T-helper 17 cell (primary cell): ENCODE measurements around the gene KLHL30. TPM values are rescaled to one million over a fixed set of nuclear protein-coding genes. Genes with fewer than 3 reads are reported as not detected.

Experiments
- ATAC-seq: fragments of 150-1000 bp; cut with Tn5 transposase; 2 replicates; pipeline ENCODE4 v1.10.0; 2021; ENCODE audit warnings: mild to moderate bottlenecking, moderate library complexity
- DNase-seq, 3 donors: peaks; one replicate each; pipeline versions ENCODE4 v3.0.0 to v3.0.0-alpha.2; 2020 to 2021
- H3K9me3 ChIP-seq: one replicate; pipeline ENCODE4 v1.7.0; 2013; ENCODE audit warnings: low read length, mild to moderate bottlenecking; ENCODE audit not compliant: control insufficient read depth, poor library complexity, severe bottlenecking
- H3K27ac Mint-ChIP-seq: one replicate; pipeline ENCODE4 v1.8.0; 2022; ENCODE audit warnings: mild to moderate bottlenecking, moderate library complexity, mixed read lengths
- H3K27me3 Mint-ChIP-seq: one replicate; pipeline ENCODE4 v1.8.0; 2022; ENCODE audit warnings: mixed read lengths
- H3K36me3 Mint-ChIP-seq: one replicate; pipeline ENCODE4 v1.8.0; 2022; ENCODE audit warnings: low read depth, mixed read lengths
- H3K4me1 Mint-ChIP-seq: one replicate; pipeline ENCODE4 v1.8.0; 2022; ENCODE audit warnings: mild to moderate bottlenecking, mixed read lengths
- H3K4me3 Mint-ChIP-seq: one replicate; pipeline ENCODE4 v1.8.0; 2022; ENCODE audit warnings: mild to moderate bottlenecking, moderate library complexity, mixed read lengths
- total RNA-seq, 4 donors: library from RNA in 2 of 4; stranded (reverse) in 2 of 4; gene quantifications; one replicate each; pipeline ENCODE4 v1.2.3 and lab custom pipeline; 2022 to 2026

KLHL30 gene
- total RNA-seq, 2 donors from 2014 or later: not detected

DNA sequence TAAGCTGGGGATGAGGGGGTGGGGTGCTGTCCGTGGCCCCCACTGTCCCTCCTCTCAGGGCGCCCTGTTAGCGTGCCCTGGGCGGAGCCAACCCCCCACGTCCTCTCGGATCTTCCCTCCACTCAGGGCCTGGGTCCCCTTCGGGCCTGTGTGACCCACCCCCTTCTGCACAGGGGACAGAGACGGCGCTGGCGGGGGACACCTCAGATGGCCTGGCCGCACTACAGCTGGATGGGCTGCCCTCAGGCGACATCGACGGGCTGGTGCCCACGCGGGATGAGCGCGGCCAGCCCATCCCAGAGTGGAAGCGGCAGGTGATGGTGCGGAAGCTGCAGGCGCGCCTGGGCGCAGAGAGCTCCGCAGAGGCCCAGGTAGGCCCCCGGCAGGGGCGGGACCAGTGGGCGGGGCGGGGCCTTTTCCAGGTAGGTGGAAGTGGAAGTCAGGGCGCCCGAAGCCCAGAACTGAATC is 9.9 kb upstream of the KLHL30 start:
- Mint-ChIP-seq H3K27me3 (no peaks in the 10 kb centered on the region), H3K4me1 (peaks cover 5% of the 10 kb centered on the region), H3K27ac (no peak overlapping the region), H3K4me3 (no peak overlapping the region), H3K36me3 (no peaks in the 10 kb centered on the region)
- DNase-seq: no peak
- ATAC-seq: no peak
- H3K9me3 ChIP-seq: no peaks in the 10 kb centered on the region

DNA sequence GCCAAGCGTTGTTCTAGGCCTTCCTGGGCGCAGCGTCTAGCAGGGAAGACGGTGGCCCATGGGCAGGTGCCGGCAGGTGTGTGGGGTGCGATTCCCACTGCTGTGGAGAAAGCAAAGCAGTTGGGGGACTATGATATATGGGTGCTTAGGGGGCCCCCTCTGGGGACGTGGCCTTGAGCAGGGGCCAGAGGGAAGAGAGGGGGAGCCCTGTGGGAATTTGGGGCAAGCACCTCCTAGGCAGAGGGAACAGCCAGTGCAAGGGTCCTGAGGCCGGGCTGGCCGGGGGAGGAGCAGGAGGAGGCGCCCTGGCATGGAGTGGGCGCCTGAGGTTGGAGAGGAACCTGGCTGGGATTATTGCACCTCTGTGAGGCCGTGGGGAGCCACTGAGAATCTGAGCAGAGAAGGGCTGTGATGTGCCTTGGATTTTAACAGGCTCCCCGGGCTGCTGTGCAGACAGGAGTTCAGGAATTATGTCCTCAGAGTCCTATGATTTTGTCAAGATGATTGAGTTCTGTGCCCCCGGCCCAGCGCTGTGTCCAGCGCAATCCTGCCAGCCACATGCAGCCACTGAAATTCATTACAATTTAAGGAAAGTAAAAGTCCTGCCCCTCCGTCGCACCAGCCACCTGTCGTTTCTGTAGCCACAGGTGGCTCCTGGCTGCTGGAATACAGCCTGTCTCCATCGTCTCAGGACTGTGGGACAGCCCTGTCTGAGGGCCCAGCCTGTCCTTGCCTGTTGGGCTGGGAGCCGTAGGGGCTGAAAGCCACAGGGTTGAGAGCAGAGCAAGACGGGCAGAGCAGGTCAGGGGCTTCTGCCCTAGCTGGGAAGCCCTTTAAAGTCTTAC is 9.1 kb upstream of the KLHL30 start:
- DNase-seq: no peak
- no peaks in the 10 kb centered on the region for H3K9me3 ChIP-seq
- Mint-ChIP-seq H3K4me1 (peaks cover 5% of the 10 kb centered on the region), H3K36me3 (no peaks in the 10 kb centered on the region), H3K4me3 (no peak overlapping the region), H3K27ac (no peak overlapping the region), H3K27me3 (no peaks in the 10 kb centered on the region)
- ATAC-seq: no peak

DNA sequence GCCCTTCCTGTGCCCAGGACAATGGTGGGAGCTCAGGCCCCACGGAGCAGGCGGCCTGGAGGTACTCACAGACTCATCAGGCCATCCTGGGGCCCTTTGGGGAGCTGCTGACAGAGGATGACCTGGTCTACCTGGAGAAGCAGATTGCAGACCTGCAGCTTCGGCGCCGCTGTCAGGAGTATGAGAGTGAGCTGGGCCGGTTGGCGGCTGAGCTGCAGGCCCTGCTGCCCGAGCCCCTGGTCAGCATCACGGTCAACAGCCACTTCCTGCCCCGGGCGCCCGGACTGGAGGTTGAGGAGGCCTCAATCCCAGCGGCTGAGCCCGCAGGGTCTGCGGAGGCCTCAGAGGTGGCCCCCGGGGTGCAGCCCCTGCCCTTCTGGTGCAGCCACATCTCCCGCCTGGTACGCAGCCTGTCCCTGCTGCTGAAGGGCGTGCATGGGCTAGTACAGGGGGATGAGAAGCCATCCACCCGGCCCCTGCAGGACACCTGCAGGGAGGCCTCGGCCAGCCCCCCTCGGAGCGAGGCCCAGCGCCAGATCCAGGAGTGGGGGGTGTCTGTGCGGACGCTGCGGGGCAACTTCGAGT is 8.3 kb upstream of the KLHL30 start:
- Mint-ChIP-seq H3K4me1 (peaks cover 5% of the 10 kb centered on the region), H3K36me3 (no peaks in the 10 kb centered on the region), H3K4me3 (no peak overlapping the region), H3K27ac (no peak overlapping the region), H3K27me3 (no peaks in the 10 kb centered on the region)
- ATAC-seq (no peak), DNase-seq (peak in 1 of 3 donors; percentile 3)
- H3K9me3 ChIP-seq: no peaks in the 10 kb centered on the region

DNA sequence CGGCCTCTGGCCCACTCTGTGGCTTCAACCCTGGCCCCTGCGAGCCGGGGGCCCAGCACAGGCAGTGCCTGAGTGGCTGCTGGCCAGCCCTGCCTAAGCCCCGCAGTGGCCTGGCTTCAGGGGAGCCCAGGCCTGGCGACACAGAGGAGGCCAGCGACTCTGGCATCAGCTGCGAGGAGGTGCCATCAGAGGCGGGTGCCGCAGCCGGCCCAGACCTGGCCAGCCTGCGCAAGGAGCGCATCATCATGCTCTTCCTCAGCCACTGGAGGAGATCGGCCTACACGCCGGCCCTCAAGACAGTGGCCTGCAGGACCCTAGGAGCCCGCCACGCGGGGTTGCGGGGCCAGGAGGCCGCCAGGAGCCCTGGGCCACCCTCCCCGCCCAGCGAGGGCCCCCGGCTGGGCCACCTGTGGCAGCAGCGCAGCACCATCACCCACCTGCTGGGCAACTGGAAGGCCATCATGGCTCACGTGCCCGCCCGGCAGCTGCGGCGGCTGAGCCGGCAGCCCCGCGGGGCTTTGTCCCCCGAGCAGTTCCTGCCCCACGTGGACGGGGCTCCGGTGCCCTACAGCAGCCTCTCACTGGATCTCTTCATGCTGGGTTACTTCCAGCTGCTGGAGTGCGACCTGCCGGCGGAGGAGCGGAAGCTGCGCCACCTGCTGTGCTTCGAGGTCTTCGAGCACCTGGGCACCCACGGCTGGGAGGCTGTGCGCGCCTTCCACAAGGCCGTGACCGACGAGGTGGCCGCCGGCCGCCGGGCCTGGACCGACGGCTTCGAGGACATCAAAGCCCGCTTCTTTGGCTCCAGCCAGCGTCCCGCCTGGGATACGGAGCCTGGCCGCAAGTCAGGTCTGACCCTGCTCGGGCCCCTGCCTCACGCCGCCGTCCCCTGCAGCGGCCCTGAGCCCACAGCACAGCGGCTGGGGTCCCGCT is 7.5 kb upstream of the KLHL30 start:
- no peaks in the 10 kb centered on the region for H3K9me3 ChIP-seq
- H3K4me1 Mint-ChIP-seq: peaks cover 5% of the 10 kb centered on the region
- ATAC-seq (no peak), DNase-seq (no peak)
- H3K36me3 Mint-ChIP-seq: no peaks in the 10 kb centered on the region
- no peaks in the 10 kb centered on the region for H3K27me3 Mint-ChIP-seq
- H3K4me3 Mint-ChIP-seq: no peak overlapping the region
- no peak overlapping the region for H3K27ac Mint-ChIP-seq

DNA sequence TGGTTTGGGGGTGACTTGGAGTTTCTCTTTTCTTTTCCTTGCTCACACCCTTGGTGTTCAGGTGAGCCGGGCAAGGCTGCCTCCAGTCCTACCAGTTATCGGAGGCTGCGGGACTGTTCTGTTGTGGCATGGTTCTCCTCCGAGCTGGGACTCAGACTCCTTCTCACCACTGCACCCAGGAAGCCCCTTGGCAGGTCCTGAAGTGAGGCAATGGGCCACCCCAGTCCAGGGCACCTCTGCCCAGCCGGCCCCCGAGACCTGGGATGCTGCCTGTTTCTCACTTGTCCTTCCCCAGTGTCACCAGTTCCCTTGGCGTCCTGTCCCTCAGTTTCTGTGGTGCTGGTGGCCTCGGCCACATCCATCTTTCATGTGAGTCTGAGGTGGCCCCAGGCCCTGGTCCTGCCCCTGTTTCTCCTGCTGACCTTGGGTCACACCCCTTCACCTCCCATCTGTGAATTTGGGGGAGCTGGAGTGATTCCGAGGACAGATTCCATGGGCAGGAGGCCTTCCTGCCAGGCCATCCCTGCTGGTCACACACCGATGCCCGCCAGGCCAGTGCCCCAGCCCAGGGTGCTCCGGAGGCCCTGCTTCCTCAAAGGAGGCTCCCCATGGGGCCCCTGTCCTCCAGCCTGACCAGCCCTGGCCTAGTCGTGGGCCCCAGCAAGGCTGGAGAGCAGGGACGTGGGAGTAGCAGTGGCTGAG is 6.6 kb upstream of the KLHL30 start:
- H3K9me3 ChIP-seq: no peaks in the 10 kb centered on the region
- ATAC-seq: no peak

DNA sequence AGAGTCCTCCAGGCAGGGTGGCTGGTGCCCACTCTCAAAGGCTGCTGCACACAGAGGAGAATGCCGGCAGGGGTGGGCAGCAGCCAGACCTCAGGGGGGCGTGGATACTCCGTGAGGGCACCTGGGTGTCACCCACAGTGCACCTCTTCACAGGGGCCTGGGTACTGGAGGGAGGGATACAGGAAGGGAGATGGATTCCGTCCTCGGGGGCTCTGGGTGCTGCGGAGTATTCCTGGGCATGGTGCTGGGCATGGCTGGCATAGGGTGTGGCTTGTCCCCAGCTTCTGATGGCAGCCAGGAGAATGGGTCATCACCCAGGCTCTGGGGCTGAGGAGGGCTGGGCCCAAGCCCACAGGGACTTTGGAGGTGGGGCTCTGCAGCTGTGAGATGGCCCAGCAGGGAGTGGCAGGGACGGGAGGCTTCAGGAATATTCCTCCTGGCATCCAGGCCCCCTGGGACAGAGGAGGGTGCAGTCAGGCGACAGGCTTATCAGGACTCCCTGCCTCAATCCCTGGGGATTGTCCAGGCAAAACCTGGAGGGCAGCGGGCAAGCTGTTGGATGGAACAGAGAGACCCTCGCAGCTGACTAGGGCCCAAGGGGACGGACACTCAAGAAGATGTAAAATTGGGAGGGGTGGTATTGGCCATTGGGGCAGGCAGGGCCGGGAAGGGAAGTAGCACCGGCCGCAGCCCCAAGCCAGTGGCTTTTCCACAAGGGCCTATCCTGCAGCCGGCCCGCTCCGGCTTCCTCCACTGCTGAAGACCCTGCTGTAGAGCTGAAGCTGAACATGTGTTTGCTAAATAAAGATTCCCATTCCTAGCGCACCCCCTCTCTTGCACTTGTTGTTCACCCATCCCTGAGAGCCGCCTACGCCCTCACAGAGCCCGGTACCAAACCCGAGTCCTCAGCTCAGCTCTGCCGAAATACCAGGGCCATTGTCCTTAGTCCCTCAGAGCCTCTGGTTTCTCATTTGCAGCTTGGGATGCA is 5.7 kb upstream of the KLHL30 start:
- ATAC-seq (no peak), DNase-seq (peak in 1 of 3 donors; percentile 7)
- H3K36me3 Mint-ChIP-seq: no peaks in the 10 kb centered on the region
- H3K4me1 Mint-ChIP-seq: peaks cover 3% of the 10 kb centered on the region
- no peaks in the 10 kb centered on the region for H3K27me3 Mint-ChIP-seq
- H3K9me3 ChIP-seq: no peaks in the 10 kb centered on the region
- no peak overlapping the region for H3K27ac Mint-ChIP-seq
- no peak overlapping the region for H3K4me3 Mint-ChIP-seq

More for the DNA sequence above, 6.6 kb upstream of the KLHL30 start:
- no peak for DNase-seq
- H3K36me3 Mint-ChIP-seq: no peaks in the 10 kb centered on the region
- no peaks in the 10 kb centered on the region for H3K27me3 Mint-ChIP-seq
- H3K27ac Mint-ChIP-seq: no peak overlapping the region
- peaks cover 5% of the 10 kb centered on the region for H3K4me1 Mint-ChIP-seq
- H3K4me3 Mint-ChIP-seq: no peak overlapping the region

DNA sequence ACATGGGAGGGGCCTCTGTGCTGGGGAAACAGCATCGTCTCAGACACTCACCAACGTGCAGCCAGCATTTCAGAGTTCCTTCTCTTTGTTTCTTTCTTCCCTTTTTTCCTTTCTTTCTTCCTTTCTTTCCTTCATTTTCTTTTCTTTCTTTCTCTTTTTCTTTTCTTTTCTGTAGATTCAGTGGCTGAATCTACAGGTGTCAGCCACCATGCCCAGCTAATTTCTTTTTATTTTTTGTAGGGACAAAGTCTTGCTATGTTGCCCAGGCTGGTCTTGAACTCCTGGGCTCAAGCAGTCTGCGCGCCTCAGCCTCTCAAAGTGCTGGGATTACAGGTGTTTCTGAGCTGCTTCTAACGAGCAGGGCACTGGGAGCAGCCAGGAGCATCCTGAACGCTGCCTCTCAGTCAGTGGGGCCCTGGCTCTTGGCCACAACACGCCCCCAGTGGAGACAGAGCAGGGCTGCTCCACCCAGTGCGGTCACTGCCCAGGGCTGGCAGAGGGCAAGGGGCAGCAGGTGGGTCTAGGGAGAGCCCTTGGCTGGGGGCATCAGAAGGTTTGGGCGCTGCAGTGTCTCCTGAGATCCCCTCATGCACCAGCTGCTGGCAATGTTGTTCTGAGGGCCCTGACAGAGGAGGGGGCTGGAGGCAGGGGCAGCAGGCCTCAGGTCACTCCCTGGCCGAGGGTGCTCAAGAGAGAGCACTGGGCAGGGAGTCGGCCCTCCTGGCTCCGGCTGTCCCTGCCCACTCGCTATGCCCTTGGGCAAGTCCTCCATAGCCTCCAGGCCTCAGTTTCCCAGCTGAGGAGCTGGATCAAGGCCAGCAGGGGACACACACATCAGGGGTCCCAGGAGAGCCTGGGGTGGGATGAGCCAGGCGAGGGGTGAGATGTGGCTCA is 4.7 kb upstream of the KLHL30 start:
- Mint-ChIP-seq H3K4me3 (no peak overlapping the region), H3K27me3 (no peaks in the 10 kb centered on the region), H3K27ac (no peak overlapping the region), H3K36me3 (no peaks in the 10 kb centered on the region), H3K4me1 (peaks cover 3% of the 10 kb centered on the region)
- no peaks in the 10 kb centered on the region for H3K9me3 ChIP-seq
- DNase-seq (peak in 1 of 3 donors; percentile 9), ATAC-seq (no peak)

DNA sequence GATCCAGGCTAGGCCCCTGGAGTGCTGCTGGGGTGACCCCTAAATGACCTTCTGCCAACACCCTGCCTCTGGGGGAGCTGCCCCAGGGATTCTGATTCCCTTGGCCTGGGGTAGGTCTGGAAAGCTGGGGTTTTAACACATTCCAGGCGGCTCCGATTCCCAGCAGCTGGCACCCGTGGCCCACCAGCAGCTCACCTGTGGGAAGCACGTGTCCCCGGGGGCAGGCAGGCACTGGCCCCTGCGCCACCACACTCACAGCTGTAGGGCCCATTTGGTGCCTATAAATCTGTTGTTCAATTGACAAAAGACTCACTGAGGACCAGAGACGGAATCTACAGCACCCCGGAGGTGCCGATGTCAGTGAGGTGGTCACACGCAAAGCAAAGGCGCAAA is 4.1 kb upstream of the KLHL30 start:
- Mint-ChIP-seq H3K27ac (peak overlapping the region; percentile 19), H3K36me3 (no peaks in the 10 kb centered on the region), H3K27me3 (no peaks in the 10 kb centered on the region), H3K4me1 (peaks cover 3% of the 10 kb centered on the region), H3K4me3 (no peak overlapping the region)
- DNase-seq: no peak
- no peak for ATAC-seq
- H3K9me3 ChIP-seq: no peaks in the 10 kb centered on the region

DNA sequence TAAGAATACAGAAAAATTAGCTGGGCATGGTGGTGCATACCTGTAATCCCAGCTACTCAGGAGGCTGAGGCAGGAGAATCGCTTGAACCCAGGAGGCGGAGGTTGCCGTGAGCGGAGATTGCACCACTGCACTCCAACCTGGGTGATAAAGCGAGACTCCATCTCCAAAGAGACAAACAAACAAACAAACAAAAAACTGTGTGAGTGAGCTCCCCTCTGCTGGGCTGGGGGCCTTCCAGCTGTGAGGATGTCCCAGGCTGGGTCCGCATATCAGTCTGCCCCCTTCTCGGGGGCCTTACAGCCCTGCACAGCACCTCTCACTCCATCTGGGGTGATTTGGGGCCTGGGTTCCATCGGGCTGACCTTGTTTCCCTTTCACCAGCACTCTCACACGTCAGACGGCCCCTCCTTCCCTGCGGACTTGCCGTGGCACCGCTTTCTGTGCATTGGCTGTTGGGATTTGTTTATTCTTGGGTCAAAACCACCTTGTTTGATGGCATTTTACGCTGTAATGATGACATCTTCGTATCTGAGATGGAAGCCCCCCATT is 2.8 kb upstream of the KLHL30 start:
- peaks cover 3% of the 10 kb centered on the region for H3K4me1 Mint-ChIP-seq
- DNase-seq (no peak), ATAC-seq (no peak)
- H3K4me3 Mint-ChIP-seq: no peak overlapping the region
- H3K27me3 Mint-ChIP-seq: no peaks in the 10 kb centered on the region
- no peaks in the 10 kb centered on the region for H3K36me3 Mint-ChIP-seq
- no peaks in the 10 kb centered on the region for H3K9me3 ChIP-seq
- H3K27ac Mint-ChIP-seq: no peak overlapping the region

DNA sequence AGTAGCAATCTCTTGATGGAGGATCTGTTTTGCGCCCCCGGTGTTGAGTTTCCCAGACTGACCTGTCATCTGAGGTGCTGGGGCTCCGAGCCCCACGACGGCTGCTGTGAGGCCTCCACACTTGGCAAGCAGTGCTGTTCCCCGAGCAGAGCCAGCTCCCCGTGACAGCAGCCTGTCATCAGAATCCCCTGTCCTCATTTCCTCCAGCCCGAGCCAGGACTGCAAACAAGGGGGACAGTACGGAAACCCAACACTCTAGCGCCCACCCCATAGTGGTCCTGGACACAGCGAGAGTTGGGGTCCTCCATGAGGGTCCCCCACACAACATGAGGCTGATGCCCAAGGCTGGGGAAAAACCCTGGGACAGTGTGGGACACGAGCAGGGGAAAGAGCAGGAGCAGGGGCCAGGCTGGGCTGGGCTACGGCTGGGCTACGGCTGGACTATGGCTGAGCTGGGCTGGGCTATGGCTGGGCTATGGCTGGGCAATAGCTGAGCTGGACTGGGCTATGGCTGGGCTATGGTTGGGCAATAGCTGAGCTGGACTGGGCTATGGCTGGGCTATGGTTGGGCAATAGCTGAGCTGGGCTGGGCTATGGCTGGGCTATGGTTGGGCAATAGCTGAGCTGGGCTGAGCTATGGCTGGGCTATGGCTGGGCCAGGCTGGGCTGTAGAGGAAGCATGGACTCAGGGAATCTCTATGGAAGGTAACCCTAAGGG is 1.5 kb upstream of the KLHL30 start:
- Mint-ChIP-seq H3K36me3 (no peaks in the 10 kb centered on the region), H3K27ac (no peak overlapping the region), H3K27me3 (no peaks in the 10 kb centered on the region), H3K4me3 (no peak overlapping the region), H3K4me1 (peaks cover 7% of the 10 kb centered on the region)
- DNase-seq (no peak), ATAC-seq (peak; percentile 16)
- no peaks in the 10 kb centered on the region for H3K9me3 ChIP-seq
